OCI-M2 (cell line): ENCODE measurements around the gene CDKL4.
"Not testable (repeated sequence)": the region's sequence is repeated elsewhere in the genome, so short reads cannot be mapped to it uniquely, and the experiment has no call there.

ENCODE experiments used
- DNase-seq: peaks from one replicate; lab custom pipeline; 2025; ENCODE audit not compliant: unreplicated experiment; lab: John Stamatoyannopoulos, UW

Gene CDKL4

GRCh38 chr2:39243469-39244123 lies at the start of gene CDKL4:
CDKL4 (minus strand) TSS chr2:39243970.
- peak; percentile 5 for DNase-seq

- DNase-seq, result no peak
These were observed 46.7 kb upstream of the CDKL4 start for GRCh38 chr2:39290433-39290832.

GRCh38 chr2:39289609-39290008 lies 45.8 kb upstream of the CDKL4 start:
- DNase-seq, result no peak

- no peak for DNase-seq
These were observed 39.8 kb upstream of the CDKL4 start for GRCh38 chr2:39283561-39283960.

GRCh38 chr2:39281391-39281790 lies 37.6 kb upstream of the CDKL4 start:
- DNase-seq, result no peak

GRCh38 chr2:39275016-39275415 lies 31.2 kb upstream of the CDKL4 start:
- DNase-seq, result no peak

GRCh38 chr2:39269941-39270340 lies 26.2 kb upstream of the CDKL4 start:
- no peak for DNase-seq

- no peak for DNase-seq
These were observed 23.2 kb upstream of the CDKL4 start for GRCh38 chr2:39266916-39267434.

GRCh38 chr2:39266139-39266805 lies 22.5 kb upstream of the CDKL4 start:
- no peak for DNase-seq

GRCh38 chr2:39265315-39265714 lies 21.5 kb upstream of the CDKL4 start:
- DNase-seq, result no peak

GRCh38 chr2:39264733-39265132 lies 21.0 kb upstream of the CDKL4 start:
- no peak for DNase-seq

- DNase-seq, result no peak
These were observed 16.3 kb upstream of the CDKL4 start for GRCh38 chr2:39260087-39260486.

- no peak for DNase-seq
These were observed 12.3 kb upstream of the CDKL4 start for GRCh38 chr2:39256040-39256439.

- no peak for DNase-seq
These were observed 9.2 kb upstream of the CDKL4 start for GRCh38 chr2:39252888-39253518.

- no peak for DNase-seq
These were observed 3.8 kb upstream of the CDKL4 start for GRCh38 chr2:39247512-39248043.

GRCh38 chr2:39246382-39246980 lies 2.7 kb upstream of the CDKL4 start:
- DNase-seq, result no peak

GRCh38 chr2:39244963-39245625 lies 1.3 kb upstream of the CDKL4 start:
- DNase-seq, result peak; percentile 31

GRCh38 chr2:39244241-39244862 lies 582 bp upstream of the CDKL4 start:
- not testable (repeated sequence) for DNase-seq

GRCh38 chr2:39241588-39241987 lies 2.2 kb downstream of the CDKL4 start:
- no peak for DNase-seq

GRCh38 chr2:39240758-39241157 lies 3.0 kb downstream of the CDKL4 start:
- no peak for DNase-seq
